ENCODE measurements around the gene MUC5B.

- no peak for TF ChIP-seq EZH2phosphoT487 (IDR thresholded peaks at IDR 0.05; ENCODE audit: borderline replicate concordance, low read length)
- no peak for TF ChIP-seq CTCF (conservative IDR thresholded peaks at IDR 0.05; ENCODE audit: low read depth, low read length)
- no peak for TF ChIP-seq EZH2 (IDR thresholded peaks at IDR 0.05; ENCODE audit: low read length, unreplicated experiment)
These were observed 30.0 kb upstream of the MUC5B start for GRCh38 chr11:1192741-1193325.

All from PC-3 (cell line).